SKM-1 (cell line): ENCODE measurements around the gene EIPR1.
A peak's percentile ranks its signal among the peaks of the same experiment; 100 is the strongest.
"Not testable (repeated sequence)": the region's sequence is repeated elsewhere in the genome, so short reads cannot be mapped to it uniquely, and the experiment has no call there.

Experiments
- DNase-seq: peaks from one replicate; lab custom pipeline; 2025; ENCODE audit not compliant: unreplicated experiment; lab: John Stamatoyannopoulos, UW

EIPR1 gene

GRCh38 chr2:3198671-3199192, 178.9 kb downstream of the EIPR1 start:
- not testable (repeated sequence) for DNase-seq

- DNase-seq: peak; percentile 3
Observed at GRCh38 chr2:3198119-3198518, 179.5 kb downstream of the EIPR1 start.

GRCh38 chr2:3197308-3197707, 180.3 kb downstream of the EIPR1 start:
- DNase-seq: no peak

GRCh38 chr2:3196716-3197115, 180.9 kb downstream of the EIPR1 start:
- DNase-seq: no peak

- peak; percentile 76 for DNase-seq
Observed at GRCh38 chr2:3195641-3196476, 181.8 kb downstream of the EIPR1 start.

GRCh38 chr2:3194828-3195227, 182.8 kb downstream of the EIPR1 start:
- no peak for DNase-seq

GRCh38 chr2:3193443-3194330, 183.9 kb downstream of the EIPR1 start:
- DNase-seq: peak; percentile 10

GRCh38 chr2:3192920-3193319, 184.7 kb downstream of the EIPR1 start:
- DNase-seq: no peak

- DNase-seq: no peak
Observed at GRCh38 chr2:3192281-3192818, 185.3 kb downstream of the EIPR1 start.

- no peak for DNase-seq
Observed at GRCh38 chr2:3189961-3190360, 187.7 kb downstream of the EIPR1 start.

- DNase-seq: no peak
Observed at GRCh38 chr2:3189076-3189591, 188.5 kb downstream of the EIPR1 start.

GRCh38 chr2:3188405-3188946, 189.1 kb downstream of the EIPR1 start:
- DNase-seq: no peak

GRCh38 chr2:3187467-3187866, 190.2 kb downstream of the EIPR1 start:
- DNase-seq: no peak

- DNase-seq: no peak
Observed at GRCh38 chr2:3186766-3187165, 190.9 kb downstream of the EIPR1 start.

- no peak for DNase-seq
Observed at GRCh38 chr2:3185910-3186309, 191.7 kb downstream of the EIPR1 start.

- DNase-seq: no peak
Observed at GRCh38 chr2:3185256-3185655, 192.4 kb downstream of the EIPR1 start.

- DNase-seq: no peak
Observed at GRCh38 chr2:3184167-3184566, 193.5 kb downstream of the EIPR1 start.

GRCh38 chr2:3183766-3184165, 193.9 kb downstream of the EIPR1 start:
- DNase-seq: no peak

- DNase-seq: no peak
Observed at GRCh38 chr2:3182848-3183247, 194.8 kb downstream of the EIPR1 start.

- no peak for DNase-seq
Observed at GRCh38 chr2:3181416-3182010, 196.1 kb downstream of the EIPR1 start.

GRCh38 chr2:3180909-3181221, 196.8 kb downstream of the EIPR1 start:
- DNase-seq: not testable (repeated sequence)
